OCI-LY1 (cell line): ENCODE measurements around the gene FIBP.

Experiments used
- H2AFZ ChIP-seq: fragments of 200-600 bp; sonication (generic), shearing (Covaris generic); 2 replicates; pipeline ENCODE4 v1.6.0; 2014; ENCODE audit warnings: antibody characterized with exemption, mild to moderate bottlenecking, low read length
- H3F3A ChIP-seq: fragments of 200-600 bp; sonication (generic), shearing (Covaris generic); 2 replicates; pipeline ENCODE4 v1.6.0; 2014; ENCODE audit warnings: mild to moderate bottlenecking, antibody characterized with exemption, low read length, moderate library complexity; ENCODE audit not compliant: insufficient read depth
- H3K27ac ChIP-seq: fragments of 200-600 bp; sonication (generic); 2 replicates; pipeline ENCODE4 v1.5.1; 2014; ENCODE audit warnings: low read length, mixed run types, mild to moderate bottlenecking, low read depth; ENCODE audit not compliant: poor library complexity, severe bottlenecking
- H3K27me3 ChIP-seq: fragments of 200-600 bp; sonication (generic); 2 replicates; pipeline ENCODE4 v1.6.0; 2014; ENCODE audit warnings: antibody characterized with exemption, mild to moderate bottlenecking, low read length, moderate library complexity; ENCODE audit not compliant: insufficient read depth
- H3K36me3 ChIP-seq: fragments of 200-600 bp; sonication (generic); 2 replicates; pipeline ENCODE4 v1.6.1; 2014; ENCODE audit warnings: mild to moderate bottlenecking, antibody characterized with exemption, low read length, moderate library complexity, mixed read lengths; ENCODE audit not compliant: insufficient read depth
- H3K4me1 ChIP-seq: fragments of 200-600 bp; sonication (generic); 2 replicates; pipeline ENCODE4 v1.5.1; 2014; ENCODE audit warnings: mild to moderate bottlenecking, low read length, moderate library complexity; ENCODE audit not compliant: insufficient read depth, severe bottlenecking
- H3K4me2 ChIP-seq: fragments of 200-600 bp; sonication (generic), shearing (Covaris generic); 2 replicates; pipeline ENCODE4 v1.6.1; 2014; ENCODE audit warnings: low read length
- H3K4me3 ChIP-seq: fragments of 200-600 bp; sonication (generic); 2 replicates; pipeline ENCODE4 v1.5.1; 2014; ENCODE audit warnings: low read length, low read depth, mild to moderate bottlenecking, mixed read lengths; ENCODE audit not compliant: poor library complexity, severe bottlenecking
- H3K79me2 ChIP-seq: fragments of 200-600 bp; shearing (Covaris generic); 2 replicates; pipeline ENCODE4 v1.6.1; 2016; ENCODE audit warnings: mixed run types, low read length, mixed read lengths; ENCODE audit not compliant: insufficient read depth
- H3K9ac ChIP-seq: fragments of 200-600 bp; sonication (generic), shearing (Covaris generic); 2 replicates; pipeline ENCODE4 v1.6.1; 2014; ENCODE audit warnings: mild to moderate bottlenecking, low read length, mixed read lengths
- H3K9me2 ChIP-seq: fragments of 200-600 bp; sonication (generic), shearing (Covaris generic); 2 replicates; pipeline ENCODE4 v1.6.1; 2014; ENCODE audit warnings: low read depth, mild to moderate bottlenecking, low read length, mixed read lengths
- H3K9me3 ChIP-seq: fragments of 200-600 bp; shearing (Covaris generic); 2 replicates; pipeline ENCODE4 v1.6.1; 2014; ENCODE audit warnings: low read length, mixed read lengths
- H4K20me1 ChIP-seq: fragments of 200-600 bp; sonication (generic), shearing (Covaris generic); 2 replicates; pipeline ENCODE4 v1.6.0; 2016; ENCODE audit warnings: mild to moderate bottlenecking, low read length; ENCODE audit not compliant: insufficient read depth
- CTCF ChIP-seq: fragments of 200-600 bp; sonication (generic), shearing (Covaris generic); IDR thresholded peaks from 2 replicates; pipeline ENCODE4 v1.5.1; 2017; ENCODE audit warnings: mild to moderate bottlenecking, antibody characterized with exemption, low read length, moderate library complexity, mixed read lengths
- EZH2 ChIP-seq: fragments of 200-600 bp; sonication (generic), shearing (Covaris generic); IDR thresholded peaks from 2 replicates; pipeline ENCODE4 v1.8.0; 2017; ENCODE audit warnings: borderline replicate concordance, mixed run types, mild to moderate bottlenecking, antibody characterized with exemption, low read length, moderate library complexity, mixed read lengths

FIBP gene

GRCh38 chr11:65883786-65884715 is 4.2 kb downstream of the FIBP start:
- H4K20me1 ChIP-seq = no peaks in the 10 kb centered on the region
- no peaks in the 10 kb centered on the region for H3F3A ChIP-seq
- no peak overlapping the region for H3K4me3 ChIP-seq
- H3K27ac ChIP-seq = no peak overlapping the region
- TF ChIP-seq EZH2 = no peak
- TF ChIP-seq CTCF = no peak
- no peaks in the 10 kb centered on the region for H3K9me2 ChIP-seq
- no peak overlapping the region for H3K4me2 ChIP-seq
- peaks cover 25% of the 10 kb centered on the region for H3K4me1 ChIP-seq
- H2AFZ ChIP-seq = no peak overlapping the region
- no peaks in the 10 kb centered on the region for H3K27me3 ChIP-seq
- H3K36me3 ChIP-seq = peaks cover 43% of the 10 kb centered on the region
- no peaks in the 10 kb centered on the region for H3K9me3 ChIP-seq
- no peaks in the 10 kb centered on the region for H3K79me2 ChIP-seq
- no peak overlapping the region for H3K9ac ChIP-seq

- H3K9me2 ChIP-seq = no peaks in the 10 kb centered on the region
- H4K20me1 ChIP-seq = no peaks in the 10 kb centered on the region
- no peak overlapping the region for H2AFZ ChIP-seq
- H3K27me3 ChIP-seq = no peaks in the 10 kb centered on the region
- TF ChIP-seq CTCF = no peak
- TF ChIP-seq EZH2 = no peak
- peaks cover 43% of the 10 kb centered on the region for H3K36me3 ChIP-seq
- no peaks in the 10 kb centered on the region for H3F3A ChIP-seq
- no peak overlapping the region for H3K9ac ChIP-seq
- H3K9me3 ChIP-seq = no peaks in the 10 kb centered on the region
- H3K4me2 ChIP-seq = no peak overlapping the region
- H3K4me3 ChIP-seq = no peak overlapping the region
- no peak overlapping the region for H3K27ac ChIP-seq
- H3K79me2 ChIP-seq = no peaks in the 10 kb centered on the region
- H3K4me1 ChIP-seq = peaks cover 20% of the 10 kb centered on the region
These were observed 5.1 kb downstream of the FIBP start for GRCh38 chr11:65883058-65883761.

- peaks cover 43% of the 10 kb centered on the region for H3K36me3 ChIP-seq
- H3K79me2 ChIP-seq = no peaks in the 10 kb centered on the region
- H3F3A ChIP-seq = no peaks in the 10 kb centered on the region
- no peak overlapping the region for H3K27ac ChIP-seq
- no peak overlapping the region for H3K9ac ChIP-seq
- peaks cover 15% of the 10 kb centered on the region for H3K4me1 ChIP-seq
- H3K4me2 ChIP-seq = no peak overlapping the region
- H3K9me2 ChIP-seq = no peaks in the 10 kb centered on the region
- no peaks in the 10 kb centered on the region for H3K9me3 ChIP-seq
- no peak overlapping the region for H2AFZ ChIP-seq
- TF ChIP-seq CTCF (no peak), EZH2 (no peak)
- no peaks in the 10 kb centered on the region for H3K27me3 ChIP-seq
- no peak overlapping the region for H3K4me3 ChIP-seq
- no peaks in the 10 kb centered on the region for H4K20me1 ChIP-seq
These were observed 5.9 kb downstream of the FIBP start for GRCh38 chr11:65882120-65883057.
